ENCODE measurements around the gene PTTG1. TPM values are rescaled to one million over a fixed set of nuclear protein-coding genes. Genes with fewer than 3 reads are reported as not detected.

PTTG1 gene
- total and polyA plus RNA-seq, 2 of the 4 experiments (the other 2 are of a cell fraction): 98.6 to 118 TPM

GRCh38 chr5:160453751-160454150 lies 32.1 kb downstream of the PTTG1 start:
- Histone ChIP-seq H3K14ac (replicated peaks; ENCODE audit: low read depth, low read length) (no peak overlapping the region), H3K79me1 (ENCODE audit: low read depth in 1 of 2, low read length in 2 of 2) (no peaks in the 10 kb centered on the region), H4K8ac (ENCODE audit: low read depth in 2 of 2, low read length in 2 of 2) (no peak overlapping the region), H2BK5ac (ENCODE audit: low read depth, low read length, poor library complexity, severe bottlenecking) (no peak overlapping the region), H3K9ac (ENCODE audit: low read depth, low read length) (no peak overlapping the region), H3K4ac (ENCODE audit: low read depth, low read length) (no peak overlapping the region), H3K27ac (ENCODE audit: insufficient read depth, low read length) (no peak overlapping the region), H4K20me1 (ENCODE audit: insufficient read depth, low read length) (no peaks in the 10 kb centered on the region), H2BK20ac (ENCODE audit: low read depth, low read length) (no peak overlapping the region), H3K4me1 (ENCODE audit: control insufficient read depth, insufficient read depth, low read length) (no peaks in the 10 kb centered on the region), H2AFZ (replicated peaks; ENCODE audit: low read length, poor library complexity) (no peak overlapping the region), H2AK5ac (ENCODE audit: low read depth, low read length) (no peak overlapping the region), H3K9me1 (ENCODE audit: insufficient read depth, low read length) (no peaks in the 10 kb centered on the region), H2BK15ac (ENCODE audit: low read depth, low read length) (no peak overlapping the region), H3K9me3 (ENCODE audit: control insufficient read depth, insufficient read depth, low read length) (no peaks in the 10 kb centered on the region), H4K5ac (ENCODE audit: low read depth, low read length) (no peak overlapping the region), H3K4me2 (ENCODE audit: low read depth, low read length) (no peak overlapping the region), H3K36me3 (ENCODE audit: control insufficient read depth, insufficient read depth, low read length) (no peaks in the 10 kb centered on the region), H3K27me3 (ENCODE audit: control insufficient read depth, insufficient read depth, low read length) (peaks cover 15% of the 10 kb centered on the region), H3K4me3 (ENCODE audit: insufficient read depth, low read depth, low read length) (no peak overlapping the region), H3K23ac (ENCODE audit: low read depth, low read length) (no peak overlapping the region), H3K18ac (ENCODE audit: low read depth, low read length) (no peak overlapping the region), H4K91ac (ENCODE audit: insufficient read depth, low read depth, low read length) (no peak overlapping the region), H2BK120ac (ENCODE audit: low read depth, low read length) (no peak overlapping the region), H2AK9ac (replicated peaks; ENCODE audit: low read depth, low read length, poor library complexity) (no peak overlapping the region), H3K56ac (ENCODE audit: extremely low read depth, insufficient read depth, low read length) (no peak overlapping the region)
- no CpG with 5 or more reads among the region's 1 CpG for WGBS, 2 experiments (ENCODE audit: extremely low coverage in 2 of 2, insufficient read length in 1 of 2)
- TF ChIP-seq POLR2A (IDR thresholded peaks at IDR 0.05; ENCODE audit: low read depth, low read length) (no peak), SMC3 (IDR thresholded peaks at IDR 0.05; ENCODE audit: low read depth, low read length) (no peak), CEBPB (IDR thresholded peaks at IDR 0.05; ENCODE audit: low read depth, low read length) (no peak), CTCF (conservative IDR thresholded peaks at IDR 0.05; ENCODE audit: low read depth, low read length) (no peak), CHD1 (IDR thresholded peaks at IDR 0.05; ENCODE audit: low read depth, low read length) (no peak), ELK1 (IDR thresholded peaks at IDR 0.05; ENCODE audit: borderline replicate concordance, low read depth, low read length) (no peak), BHLHE40 (IDR thresholded peaks at IDR 0.05; ENCODE audit: low read depth, low read length) (no peak), NFE2L2 (IDR thresholded peaks at IDR 0.05; ENCODE audit: low read depth, low read length) (no peak)
- no peak for DNase-seq
- ChIA-PET POLR2A (ENCODE audit: unreplicated experiment) (no interaction called here), CTCF (interaction anchor here (1.8 kb wide), 1 partner anchor 10 kb away, joined by 4 read pairs; no protein-coding TSS in a partner anchor)
- in situ Hi-C loops (cut with MboI; ENCODE audit: low sequenced_read_pairs): no loop called here
- ATAC-seq (ENCODE audit: low read depth): no peak
- dilution Hi-C loops (cut with HindIII; ENCODE audit: low sequenced_read_pairs, unreplicated experiment): no loop called here
- intact Hi-C loops (cut with micrococcal nuclease): no loop called here
- BruUV-seq (replicated peaks): no TSS peak

Measured in IMR-90 (cell line).